Measurements from ENCODE around the gene CSNK2A2.

The CSNK2A2 gene

DNA sequence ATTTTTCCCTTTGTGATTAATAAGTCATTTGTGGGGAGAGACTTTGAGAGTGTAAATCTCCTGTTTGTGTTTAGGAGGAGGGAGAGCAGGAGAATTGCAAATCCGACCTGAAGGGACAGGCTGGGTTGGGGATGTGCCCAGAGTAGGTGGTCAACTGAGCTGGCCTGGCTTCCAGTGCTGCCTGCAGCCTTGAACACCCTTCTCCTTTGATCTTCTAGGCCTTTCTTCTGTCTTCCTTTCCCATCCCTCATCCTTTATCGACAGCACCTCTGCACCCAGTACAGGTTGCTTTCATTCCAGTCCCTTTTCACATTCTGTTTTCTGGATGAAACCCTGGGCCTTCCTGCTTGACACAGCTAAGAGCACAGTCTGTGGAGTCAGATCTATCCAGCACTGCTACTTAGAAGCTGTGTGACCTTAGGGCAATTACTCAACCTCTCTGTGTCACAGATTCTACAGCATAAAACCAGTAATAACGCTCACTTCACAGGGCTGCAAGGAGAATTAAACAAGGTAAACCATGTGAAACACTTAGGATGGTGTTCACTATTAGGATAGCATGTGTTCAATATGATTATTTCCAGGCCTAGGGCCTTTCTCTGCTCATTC is 1.0 kb upstream of the CSNK2A2 start:
- peak; percentile 8 for DNase-seq (ENCODE audit: low spot score)

DNA sequence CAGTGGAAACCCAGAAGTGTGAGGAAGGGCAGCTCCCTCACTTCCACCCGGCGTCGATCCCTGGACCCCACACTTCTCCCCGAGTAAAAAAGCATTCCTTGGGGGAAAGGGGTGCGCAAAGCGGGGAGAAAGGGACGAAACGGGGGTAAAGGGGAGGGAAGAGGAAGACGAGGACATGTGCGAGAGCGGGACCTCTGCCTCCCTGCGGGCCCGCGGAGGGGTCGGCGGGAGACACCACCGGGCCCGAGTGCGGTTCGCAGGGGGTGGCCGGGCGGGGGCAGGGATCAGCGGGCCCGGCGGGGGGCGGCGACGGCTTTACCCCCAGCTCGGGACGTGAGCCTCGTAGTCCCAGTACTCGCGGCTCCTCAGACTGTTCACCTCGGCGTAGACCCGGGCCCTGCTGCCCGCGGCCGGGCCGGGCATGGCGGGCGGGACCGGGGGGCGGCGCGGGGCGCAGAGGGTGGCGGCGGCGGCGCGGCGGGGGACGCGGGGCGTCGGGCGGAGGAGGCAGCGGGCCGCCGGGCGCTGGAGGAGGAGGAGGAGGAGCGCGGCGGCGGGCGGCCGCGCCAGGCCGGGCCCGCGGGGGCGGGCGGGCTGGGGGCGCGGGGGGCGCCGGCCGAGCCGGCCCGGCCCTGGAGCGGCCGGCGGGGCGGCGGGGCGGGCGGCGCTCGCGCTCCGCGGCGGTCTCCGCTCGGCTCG is 443 bp downstream of the CSNK2A2 start:
- DNase-seq (ENCODE audit: low spot score): no peak

DNA sequence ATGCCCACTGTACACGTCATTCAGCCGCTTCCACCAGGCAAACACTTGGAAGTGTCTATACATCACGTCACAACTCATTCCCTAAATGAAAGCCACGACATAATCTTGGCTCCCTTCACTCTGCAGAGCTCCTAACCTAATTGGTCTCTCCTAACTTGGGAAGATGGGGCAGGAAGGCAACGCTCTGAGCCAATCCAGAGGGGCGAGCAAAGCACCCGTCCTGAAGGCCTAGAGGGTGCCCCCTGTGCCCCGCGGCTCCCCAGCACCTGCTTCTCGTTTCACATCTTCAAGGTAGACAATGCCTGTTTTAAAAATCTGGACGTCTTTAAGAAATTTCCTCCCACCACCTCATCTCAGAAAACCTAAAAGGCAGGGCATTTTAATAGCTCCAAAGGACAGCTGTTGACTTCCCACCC is 1.0 kb downstream of the CSNK2A2 start:
- DNase-seq (ENCODE audit: low spot score): peak; percentile 6

DNA sequence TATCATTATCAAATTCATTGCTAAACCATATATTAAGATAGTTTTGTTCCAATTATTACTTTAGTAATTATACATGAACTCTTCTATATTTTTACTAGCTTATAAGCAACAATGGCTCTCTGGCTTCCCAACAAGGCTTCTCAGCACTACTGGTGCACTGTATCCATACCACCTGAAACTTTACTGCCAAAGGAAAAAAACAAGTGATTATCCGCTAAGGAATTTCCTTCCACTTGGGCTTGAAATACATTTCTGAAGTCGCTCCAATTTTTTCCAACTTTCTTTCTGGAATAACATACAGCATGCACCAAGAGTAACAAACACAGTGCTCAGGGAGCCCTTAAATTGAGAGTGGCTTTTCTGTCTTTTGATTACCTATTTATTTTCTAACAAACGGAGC is 2.1 kb downstream of the CSNK2A2 start:
- no peak for DNase-seq (ENCODE audit: low spot score)

DNA sequence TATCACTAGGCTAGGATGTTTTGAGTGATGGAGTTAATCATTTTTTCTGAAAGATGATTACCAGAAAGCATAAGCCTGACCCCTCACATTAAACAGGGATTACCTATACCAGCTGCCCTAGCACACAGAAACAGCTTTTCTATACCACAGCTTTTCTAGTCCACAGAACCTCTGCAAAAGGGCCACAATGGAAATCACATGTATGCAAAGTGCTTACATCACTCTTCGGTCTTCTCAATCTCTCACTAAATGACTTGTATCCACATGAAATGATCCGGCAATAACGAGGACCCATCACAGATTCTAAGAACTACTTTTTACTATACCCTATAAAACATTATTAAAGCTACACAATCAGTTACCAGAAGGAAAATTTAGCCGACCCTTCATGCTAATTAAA is 2.6 kb downstream of the CSNK2A2 start:
- no peak for DNase-seq (ENCODE audit: low spot score)

DNA sequence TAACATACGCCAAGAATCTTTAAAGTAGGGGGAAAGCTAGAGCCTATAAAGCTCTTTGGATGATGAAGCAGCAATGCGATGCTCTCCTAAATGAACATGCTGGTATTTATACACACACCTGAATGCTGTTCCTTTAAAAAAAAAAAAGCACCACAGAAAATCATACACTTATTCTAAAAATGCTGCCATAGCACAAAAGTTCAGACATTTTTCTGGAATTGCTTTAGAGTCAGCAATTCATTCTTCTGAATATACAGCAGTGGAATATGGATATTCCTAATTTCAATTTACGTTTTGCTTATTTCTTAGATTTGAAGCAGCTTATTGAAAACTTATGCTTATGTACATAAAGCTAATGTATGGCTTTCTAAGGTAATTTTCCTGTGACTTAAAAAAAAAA is 3.1 kb downstream of the CSNK2A2 start:
- no peak for DNase-seq (ENCODE audit: low spot score)

DNA sequence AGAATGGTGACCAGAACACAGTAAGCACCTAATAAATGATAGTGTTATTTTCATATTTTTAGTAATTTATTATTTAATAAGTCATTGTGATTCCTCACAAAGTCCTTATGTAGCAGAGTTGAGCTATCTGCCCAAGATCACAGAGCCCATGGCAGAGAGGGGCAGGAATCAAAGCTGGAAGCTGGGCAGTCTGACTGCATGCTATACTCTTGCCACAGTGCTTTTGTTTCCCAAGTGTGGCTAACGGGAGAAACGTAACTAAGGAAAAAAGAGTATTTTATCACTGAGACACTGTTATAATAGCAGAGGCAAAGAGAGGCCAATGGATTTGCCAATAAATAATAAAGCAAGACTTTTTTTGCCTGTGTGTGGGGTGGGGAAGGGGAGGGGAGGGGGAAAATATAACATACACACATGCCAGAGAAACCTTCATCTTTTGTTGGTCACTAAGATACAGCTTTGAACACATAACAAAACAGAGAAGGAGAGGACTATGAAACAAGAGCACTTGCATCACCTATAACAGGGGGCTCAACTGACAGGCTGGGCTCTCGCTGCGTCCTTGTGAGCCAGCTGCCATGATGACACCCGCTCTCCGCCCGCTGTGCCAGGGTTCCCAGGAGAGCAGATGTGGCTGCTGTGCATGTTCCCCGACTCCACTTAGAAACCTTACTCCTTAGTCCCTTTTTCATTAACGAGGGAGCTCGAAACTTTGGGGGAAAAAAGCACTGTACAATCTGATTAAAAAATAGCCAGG is 10.1 kb downstream of the CSNK2A2 start:
- no peak for DNase-seq (ENCODE audit: low spot score)

DNA sequence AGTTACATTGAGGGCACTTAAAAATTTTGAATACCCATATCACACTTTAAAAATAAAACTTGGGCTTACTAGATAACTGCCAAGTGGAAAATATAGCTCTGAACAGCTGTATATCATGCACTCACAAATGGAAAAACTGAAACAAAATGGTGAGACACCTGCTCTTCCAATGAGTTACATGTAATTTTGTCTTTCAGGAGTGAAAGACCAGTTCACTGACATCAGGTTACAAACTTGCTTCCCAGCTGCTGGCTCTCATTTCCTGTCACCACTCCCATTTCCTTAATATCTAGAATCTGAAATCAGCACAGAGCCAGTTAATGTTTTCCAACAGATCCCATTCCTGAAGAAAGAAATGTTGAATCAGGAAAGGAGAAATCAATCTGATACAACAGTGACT is 10.8 kb downstream of the CSNK2A2 start:
- no peak for DNase-seq (ENCODE audit: low spot score)

DNA sequence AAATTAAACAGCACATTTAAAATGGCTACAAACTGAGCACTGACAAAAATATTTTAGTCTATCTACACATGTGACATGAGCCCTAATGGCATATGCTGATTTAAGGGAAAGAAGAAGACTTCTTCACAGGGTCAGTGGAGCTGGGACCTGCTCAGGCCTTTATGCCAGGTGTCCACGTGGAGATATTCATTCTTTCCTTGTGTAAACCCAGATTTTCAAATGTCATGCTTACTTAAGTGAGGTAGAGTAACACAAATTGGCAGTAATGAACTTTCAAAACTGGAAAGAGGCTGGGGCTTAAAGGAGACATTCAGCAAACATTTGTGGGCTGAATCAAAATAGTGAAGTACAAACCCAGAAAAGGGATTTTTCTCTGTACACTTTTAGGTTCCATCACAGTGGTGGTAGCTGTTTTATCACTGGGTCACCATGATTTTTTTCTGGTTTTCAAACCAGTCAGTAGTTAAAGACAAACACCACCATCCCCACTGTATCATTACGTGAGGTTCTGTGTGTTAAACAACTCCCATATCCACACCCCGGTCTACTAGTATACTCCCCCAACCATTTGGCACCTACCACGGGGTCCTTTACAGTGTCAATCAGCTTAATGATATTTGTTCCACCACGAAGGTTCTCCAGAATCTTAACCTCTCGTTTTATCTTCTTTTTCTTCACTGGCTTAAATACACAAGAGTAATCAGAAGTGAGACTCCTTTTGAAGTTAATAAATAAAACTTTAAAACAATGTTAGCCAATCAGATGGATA is 11.5 kb downstream of the CSNK2A2 start:
- no peak for DNase-seq (ENCODE audit: low spot score)

DNA sequence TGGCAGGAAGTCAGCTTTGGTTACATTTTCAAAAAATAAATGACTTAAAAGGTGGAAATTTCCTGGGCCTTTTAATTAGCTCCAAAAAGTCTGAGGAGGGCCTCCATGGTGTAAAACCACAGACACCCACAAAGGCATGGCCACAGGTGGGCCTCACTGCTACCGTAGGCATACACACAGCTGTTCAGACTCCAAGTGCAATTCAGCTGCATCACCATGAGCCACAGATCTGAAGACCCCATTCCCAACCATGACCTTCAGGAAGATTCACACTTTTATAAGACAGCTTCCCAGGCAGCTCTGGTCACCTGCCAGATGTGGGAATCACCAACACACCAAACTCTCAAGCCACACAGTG is 20.6 kb downstream of the CSNK2A2 start:
- DNase-seq (ENCODE audit: low spot score): no peak

DNA sequence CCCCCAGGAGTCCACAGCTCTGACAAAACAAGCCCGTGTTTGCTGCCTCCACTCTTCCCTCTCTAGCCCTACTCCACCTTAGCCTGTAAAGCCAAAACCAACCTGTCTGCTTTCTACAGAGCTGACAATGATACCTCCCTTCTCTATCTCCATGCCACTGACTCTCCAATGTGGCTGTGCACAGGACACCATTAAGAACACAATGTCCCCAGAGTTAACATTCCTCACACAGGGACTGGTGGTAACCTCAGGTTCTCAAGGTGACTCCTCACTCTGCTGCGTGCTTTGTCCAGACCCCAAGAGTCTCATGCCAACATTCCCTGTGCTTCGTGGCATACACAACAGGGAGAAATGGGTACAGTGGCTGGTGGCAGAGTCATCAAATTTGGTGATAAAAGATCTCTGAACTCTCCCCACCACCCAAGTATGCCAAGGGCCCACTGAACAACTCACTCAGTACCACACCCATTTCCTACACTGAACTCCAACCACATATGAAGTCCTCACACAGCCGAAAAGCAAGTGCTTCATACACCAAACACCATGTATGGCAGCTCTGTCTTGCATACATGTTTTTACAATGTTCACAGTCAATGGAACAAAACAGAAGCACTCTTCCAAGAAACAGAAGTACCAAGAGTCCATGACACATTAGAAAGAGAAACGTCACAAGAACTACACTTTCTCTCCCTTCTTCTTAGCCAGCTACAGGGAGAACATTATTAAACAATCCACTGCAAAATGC is 21.1 kb downstream of the CSNK2A2 start:
- DNase-seq (ENCODE audit: low spot score): no peak

DNA sequence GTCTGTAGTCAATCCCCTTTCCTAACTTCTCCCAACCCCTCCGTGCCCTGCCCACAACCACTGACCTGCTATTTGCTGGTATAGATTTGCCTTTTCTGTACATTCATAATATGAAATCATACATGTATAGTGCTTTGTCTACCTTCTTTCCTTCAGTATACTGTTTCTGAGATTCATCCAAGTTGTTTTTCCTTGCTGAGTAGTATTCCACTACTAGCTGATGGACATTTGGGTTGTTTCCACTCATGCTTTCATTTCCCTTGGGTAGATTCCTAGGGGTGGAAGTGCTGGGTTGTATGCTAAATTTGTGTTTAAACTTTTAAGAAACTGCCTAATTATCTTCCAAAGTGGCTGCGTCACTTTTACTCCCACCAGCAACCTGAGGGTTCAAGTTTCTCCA is 27.7 kb downstream of the CSNK2A2 start:
- no peak for DNase-seq (ENCODE audit: low spot score)

DNA sequence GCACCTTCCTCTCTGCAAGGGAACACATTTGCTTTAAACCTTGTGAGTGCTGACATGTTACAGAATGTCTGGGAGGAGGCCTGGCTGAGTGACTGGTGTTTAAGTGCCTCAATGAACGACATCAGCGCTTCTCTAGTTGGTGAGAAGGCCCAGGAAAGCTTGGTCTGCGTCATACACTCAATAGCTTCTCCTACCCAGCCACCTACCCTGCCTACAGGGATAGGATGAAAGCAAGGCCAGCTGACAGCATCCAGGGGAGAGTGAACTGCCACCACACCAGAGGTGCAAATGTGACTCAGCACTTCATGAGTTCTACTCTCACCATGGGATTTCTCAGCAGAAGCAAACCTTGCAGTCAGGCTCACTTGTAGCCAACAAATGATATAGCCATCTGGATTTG is 37.1 kb downstream of the CSNK2A2 start:
- DNase-seq (ENCODE audit: low spot score): no peak

DNA sequence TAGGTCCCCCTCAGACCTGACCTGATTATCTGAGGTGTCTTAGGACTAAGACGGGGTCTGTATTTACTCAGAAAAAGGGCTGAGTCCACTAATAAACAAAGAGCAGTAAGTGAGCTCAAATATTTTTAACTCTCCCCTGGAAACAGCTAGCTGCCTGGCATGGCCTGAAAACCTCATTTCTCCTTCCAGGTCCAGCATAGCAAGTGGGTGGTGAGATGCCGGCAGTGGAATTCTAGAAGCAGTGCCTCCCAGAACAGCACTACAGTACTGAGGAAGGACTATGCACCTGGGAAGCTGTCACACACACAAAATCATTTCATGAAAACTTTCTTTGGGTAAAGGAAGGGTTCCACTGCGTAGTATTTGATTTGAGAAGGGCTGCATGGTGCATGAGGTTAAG is 39.2 kb downstream of the CSNK2A2 start:
- no peak for DNase-seq (ENCODE audit: low spot score)

DNA sequence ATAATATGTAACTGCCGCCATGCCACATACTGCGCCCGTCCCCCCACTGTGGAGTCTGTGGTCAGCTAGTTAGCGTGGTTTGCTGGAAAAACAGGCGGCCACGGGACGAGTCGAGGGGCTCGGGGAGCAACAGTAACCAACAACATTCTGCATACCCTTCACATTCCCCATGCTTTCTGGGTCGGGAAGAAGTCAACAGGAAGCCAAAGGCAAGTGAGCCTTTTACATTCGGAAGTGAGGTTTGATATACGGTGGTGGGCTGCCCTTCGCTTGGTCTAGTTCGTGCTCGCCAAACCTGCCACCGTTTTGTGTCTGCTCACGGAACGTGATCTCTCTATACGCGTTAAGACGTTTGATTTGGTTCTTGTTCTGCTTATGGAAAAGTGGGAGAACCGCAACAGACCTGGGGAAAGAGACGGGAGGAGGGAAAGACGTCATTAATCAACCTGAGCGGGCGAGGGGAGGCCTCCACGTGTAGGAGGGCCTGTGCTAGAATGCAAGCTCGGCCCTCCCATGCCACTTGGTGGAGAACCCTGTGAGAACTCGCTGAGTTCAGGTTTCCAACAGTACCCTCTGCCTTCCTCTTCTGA is 39.9 kb downstream of the CSNK2A2 start:
- no peak for DNase-seq (ENCODE audit: low spot score)

DNA sequence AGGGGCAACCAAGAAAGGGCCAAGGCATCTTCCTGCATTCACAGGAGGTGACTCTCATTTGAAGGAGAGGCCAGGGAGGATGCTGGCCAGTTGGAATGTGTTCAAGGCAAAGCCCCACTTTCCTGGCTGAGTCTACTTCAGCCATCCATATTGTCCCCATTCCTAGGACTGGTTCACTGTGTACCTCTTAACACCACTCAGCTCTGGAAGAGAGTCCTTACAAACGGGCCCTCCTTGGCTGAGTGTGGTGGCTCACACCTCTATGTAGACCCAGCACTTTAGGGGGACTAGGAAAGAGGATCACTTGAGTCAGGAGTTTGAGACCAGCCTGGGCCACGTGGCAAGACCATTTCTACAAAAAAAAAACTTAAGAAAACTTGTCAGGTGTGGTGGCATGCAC is 40.7 kb downstream of the CSNK2A2 start:
- DNase-seq (ENCODE audit: low spot score): no peak

DNA sequence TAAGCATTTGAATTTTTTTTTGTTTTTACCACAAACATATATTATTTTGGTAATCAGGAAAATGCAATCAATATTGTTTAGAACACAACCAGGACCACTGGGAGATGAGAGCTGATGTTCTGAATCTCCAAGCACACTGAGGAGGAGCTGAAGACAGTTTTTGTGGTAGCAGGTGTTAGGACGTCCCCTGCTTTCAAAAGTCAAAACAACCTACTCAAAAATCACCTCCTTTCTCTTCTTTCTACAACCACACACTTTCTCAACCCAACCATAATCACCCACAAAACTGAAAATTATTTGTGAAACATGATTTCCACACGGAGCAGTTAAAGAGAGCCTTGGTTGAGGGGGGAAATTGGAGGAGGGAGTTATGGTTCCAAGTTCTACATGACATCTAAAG is 42.1 kb downstream of the CSNK2A2 start:
- DNase-seq (ENCODE audit: low spot score): no peak

DNA sequence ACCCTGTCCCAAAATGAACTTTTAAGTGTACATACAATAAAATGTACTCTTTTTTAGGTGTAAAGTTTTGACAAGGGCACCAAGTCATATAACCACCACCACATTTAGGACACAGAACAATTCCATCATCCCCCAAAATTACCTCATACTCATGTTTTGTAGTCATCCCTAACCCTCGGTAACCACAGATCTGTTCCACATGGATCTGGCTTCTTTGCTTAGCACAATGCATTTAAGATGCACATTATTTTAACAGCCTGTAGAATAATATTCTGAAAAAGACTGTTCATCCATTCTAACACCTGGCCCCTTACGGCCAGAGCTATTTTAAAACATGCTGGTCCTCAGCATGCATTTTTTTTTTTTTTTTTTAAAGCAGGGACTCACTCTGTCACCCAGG is 43.6 kb downstream of the CSNK2A2 start:
- DNase-seq (ENCODE audit: low spot score): no peak

DNA sequence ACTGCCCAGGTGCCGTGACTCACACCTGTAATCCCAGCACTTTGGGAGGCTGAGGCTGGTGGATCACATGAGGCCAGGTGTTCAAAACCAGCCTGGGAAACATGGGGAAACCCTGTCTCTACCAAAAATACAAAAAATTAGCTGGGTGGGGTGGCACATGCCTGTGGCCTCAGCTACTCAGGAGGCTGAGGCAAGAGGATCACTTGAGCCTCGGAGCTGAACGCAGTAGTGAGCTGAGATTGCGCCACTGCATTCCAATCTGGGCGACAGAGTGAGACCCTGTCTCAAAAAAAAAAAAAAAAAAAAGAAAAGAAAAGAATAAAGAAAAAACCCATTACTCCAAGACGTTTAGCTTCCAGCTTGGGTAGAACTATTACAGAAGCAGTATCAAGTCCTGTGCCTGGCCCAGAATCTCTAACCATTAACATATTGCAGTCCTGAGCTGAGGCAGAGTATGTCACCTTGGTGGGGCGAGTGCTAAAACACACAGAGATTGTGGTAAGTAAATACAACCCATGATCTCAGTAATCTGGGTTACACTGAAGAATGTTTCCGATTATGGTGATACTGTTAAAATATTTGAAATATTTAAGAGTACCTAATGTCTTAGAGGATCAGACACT is 45.5 kb downstream of the CSNK2A2 start:
- no peak for DNase-seq (ENCODE audit: low spot score)

DNA sequence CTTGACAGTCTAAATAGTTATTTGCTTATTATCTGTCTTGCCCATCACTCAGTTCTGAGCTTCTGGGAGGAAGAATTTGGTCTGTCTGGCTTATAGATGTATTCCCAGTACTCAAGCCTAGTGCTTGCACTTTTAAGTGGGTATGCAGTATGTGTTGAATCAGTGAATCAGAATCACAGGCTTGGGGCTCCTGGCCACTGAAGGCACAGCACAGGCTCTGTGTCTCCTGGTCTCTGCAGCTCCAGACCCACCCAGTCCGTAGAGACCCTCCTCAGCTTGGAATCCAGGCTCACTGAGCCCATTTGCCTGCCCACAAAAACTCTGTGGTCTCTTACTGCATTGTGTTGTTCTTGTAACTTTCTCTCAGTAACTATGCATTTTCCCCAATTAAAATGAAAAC is 49.4 kb downstream of the CSNK2A2 start:
- DNase-seq (ENCODE audit: low spot score): no peak

DNA sequence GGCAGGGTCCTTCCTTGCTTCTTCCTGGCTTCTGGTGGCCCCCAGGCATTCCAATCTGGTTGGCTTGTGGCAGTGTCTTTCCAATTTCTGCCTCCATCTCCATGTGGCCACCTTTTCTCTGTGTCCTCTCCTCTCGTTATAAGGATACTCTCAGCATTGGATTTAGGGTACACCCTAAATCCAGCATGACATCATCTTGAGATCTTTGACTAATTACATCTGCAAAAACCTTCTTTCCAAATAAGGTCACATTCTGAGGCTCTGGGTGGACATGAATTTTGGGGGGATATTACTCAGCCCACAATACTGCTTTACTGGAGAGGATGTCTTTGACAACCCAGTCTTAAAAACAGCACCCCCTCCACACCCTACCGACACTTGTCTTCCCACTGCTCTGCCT is 49.8 kb downstream of the CSNK2A2 start:
- no peak for DNase-seq (ENCODE audit: low spot score)

All from cerebellar cortex (tissue), 1 donor.